IMR-90 (cell line): ENCODE measurements around the gene SLC6A7. TPM values are rescaled to one million over a fixed set of nuclear protein-coding genes. Genes with fewer than 3 reads are reported as not detected.

Experiments used
- ATAC-seq: fragments of 200-7000 bp; cut with Tn5 transposase; 2 replicates; pipeline ENCODE4 v1.9.1; 2020; ENCODE audit warnings: low read depth, mild to moderate bottlenecking, moderate library complexity
- BruUV-seq: library from RNA; stranded (reverse); fragments of 400-500 nt; replicated peaks from 2 replicates; lab custom pipeline; 2021; lab: Mats Ljungman, UMichigan
- CTCF ChIA-PET: fragments of 300-600 bp; formaldehyde crosslinking; extraction: SDS; loops from one replicate; lab custom pipeline; 2021; ENCODE audit warnings: antibody characterized with exemption; lab: Yijun Ruan, JAX
- POLR2A ChIA-PET: fragments of 300-600 bp; sonication (Branson Sonifier 250); formaldehyde crosslinking; loops from one replicate; lab custom pipeline; 2022; ENCODE audit warnings: antibody characterized with exemption; ENCODE audit not compliant: unreplicated experiment; lab: Charles Lee
- DNase-seq: peaks from one replicate; pipeline ENCODE4 v3.0.0; 2013
- H2AFZ ChIP-seq: replicated peaks from 2 replicates; pipeline ENCODE3; 2013; ENCODE audit warnings: low read length, mild to moderate bottlenecking; ENCODE audit not compliant: poor library complexity
- H2AK5ac ChIP-seq: 2 replicates; pipeline ENCODE4 v1.6.1; 2013; ENCODE audit warnings: low read depth, low read length, inconsistent platforms
- H2AK9ac ChIP-seq: replicated peaks from 2 replicates; pipeline ENCODE3; 2013; ENCODE audit warnings: mild to moderate bottlenecking, low read depth, low read length, moderate library complexity; ENCODE audit not compliant: poor library complexity
- H2BK120ac ChIP-seq: 2 replicates; pipeline ENCODE4 v1.6.1; 2013; ENCODE audit warnings: low read depth, low read length, inconsistent platforms
- H2BK15ac ChIP-seq: 3 replicates; pipeline ENCODE4 v1.6.1; 2013; ENCODE audit warnings: low read depth, low read length, inconsistent platforms
- H2BK20ac ChIP-seq: 2 replicates; pipeline ENCODE4 v1.6.1; 2013; ENCODE audit warnings: low read depth, mild to moderate bottlenecking, inconsistent platforms, low read length, moderate library complexity
- H2BK5ac ChIP-seq: 2 replicates; pipeline ENCODE4 v1.6.1; 2013; ENCODE audit warnings: mild to moderate bottlenecking, low read depth, low read length, inconsistent platforms; ENCODE audit not compliant: poor library complexity, severe bottlenecking
- H3K14ac ChIP-seq: replicated peaks from 2 replicates; pipeline ENCODE4 v1.6.1; 2013; ENCODE audit warnings: low read depth, low read length, inconsistent platforms
- H3K18ac ChIP-seq: 2 replicates; pipeline ENCODE4 v1.6.1; 2013; ENCODE audit warnings: low read depth, low read length, control low read depth
- H3K23ac ChIP-seq: 2 replicates; pipeline ENCODE4 v1.6.1; 2013; ENCODE audit warnings: low read depth, low read length, inconsistent platforms
- H3K27ac ChIP-seq: 2 replicates; pipeline ENCODE4 v1.5.1; 2013; ENCODE audit warnings: mild to moderate bottlenecking, control low read depth, low read length; ENCODE audit not compliant: insufficient read depth
- H3K27me3 ChIP-seq: 2 replicates; pipeline ENCODE4 v1.6.1; 2013; ENCODE audit warnings: low read length; ENCODE audit not compliant: control insufficient read depth, insufficient read depth
- H3K36me3 ChIP-seq: 2 replicates; pipeline ENCODE4 v1.6.1; 2013; ENCODE audit warnings: low read length, mixed read lengths; ENCODE audit not compliant: control insufficient read depth, insufficient read depth
- H3K4ac ChIP-seq: 2 replicates; pipeline ENCODE4 v1.6.1; 2013; ENCODE audit warnings: low read depth, low read length, inconsistent platforms
- H3K4me1 ChIP-seq: 2 replicates; pipeline ENCODE4 v1.6.1; 2013; ENCODE audit warnings: low read length, mixed read lengths; ENCODE audit not compliant: control insufficient read depth, insufficient read depth
- H3K4me2 ChIP-seq: 2 replicates; pipeline ENCODE4 v1.6.1; 2013; ENCODE audit warnings: low read depth, mild to moderate bottlenecking, control low read depth, low read length, moderate library complexity
- H3K4me3 ChIP-seq: 2 replicates; pipeline ENCODE4 v1.5.1; 2013; ENCODE audit warnings: low read depth, mild to moderate bottlenecking, control low read depth, low read length, moderate library complexity; ENCODE audit not compliant: insufficient read depth
- H3K56ac ChIP-seq: 2 replicates; pipeline ENCODE4 v1.6.1; 2013; ENCODE audit warnings: low read length, inconsistent platforms; ENCODE audit not compliant: insufficient read depth; ENCODE audit errors: extremely low read depth
- H3K79me1 ChIP-seq, 2 experiments: 2 replicates each; pipeline ENCODE4 v1.6.1; 2013; ENCODE audit warnings: low read length in 2 of 2, inconsistent platforms in 1 of 2, low read depth in 1 of 2
- H3K9ac ChIP-seq: 2 replicates; pipeline ENCODE4 v1.6.1; 2013; ENCODE audit warnings: low read depth, low read length, control low read depth
- H3K9me1 ChIP-seq: 2 replicates; pipeline ENCODE4 v1.6.1; 2013; ENCODE audit warnings: low read length, inconsistent platforms; ENCODE audit not compliant: insufficient read depth
- H3K9me3 ChIP-seq: 2 replicates; pipeline ENCODE4 v1.6.1; 2013; ENCODE audit warnings: low read length; ENCODE audit not compliant: control insufficient read depth, insufficient read depth
- H4K20me1 ChIP-seq: 2 replicates; pipeline ENCODE4 v1.6.1; 2013; ENCODE audit warnings: low read length, inconsistent platforms; ENCODE audit not compliant: insufficient read depth
- H4K5ac ChIP-seq: 2 replicates; pipeline ENCODE4 v1.6.1; 2013; ENCODE audit warnings: mild to moderate bottlenecking, low read depth, low read length, control low read depth
- H4K8ac ChIP-seq, 2 experiments: 2 replicates each; pipeline ENCODE4 v1.6.1; 2013; ENCODE audit warnings: low read depth in 2 of 2, low read length in 2 of 2, control low read depth in 1 of 2, inconsistent platforms in 1 of 2
- H4K91ac ChIP-seq: 2 replicates; pipeline ENCODE4 v1.6.1; 2013; ENCODE audit warnings: low read depth, low read length, inconsistent platforms; ENCODE audit not compliant: insufficient read depth
- MAZ ChIP-seq: IDR thresholded peaks from 2 replicates; pipeline ENCODE4 v1.6.1; 2012; ENCODE audit warnings: low read depth, mild to moderate bottlenecking, low read length, improper control_type of control experiment, moderate library complexity, borderline replicate concordance
- POLR2A ChIP-seq: IDR thresholded peaks from 2 replicates; pipeline ENCODE4 v1.6.1; 2012; ENCODE audit warnings: mild to moderate bottlenecking, low read depth, low read length
- RCOR1 ChIP-seq: IDR thresholded peaks from 2 replicates; pipeline ENCODE4 v1.6.1; 2012; ENCODE audit warnings: mild to moderate bottlenecking, low read length, improper control_type of control experiment; ENCODE audit not compliant: insufficient replicate concordance
- WGBS, 2 experiments: methylation state at CpG; one replicate each; pipeline versions ENCODE4 v1.1.5 to v1.1.7; 2013; ENCODE audit warnings: missing lambda C conversion rate in 2 of 2; ENCODE audit not compliant: insufficient read length in 1 of 2; ENCODE audit errors: extremely low coverage in 2 of 2; 5-methylcytosine and 5-hydroxymethylcytosine counted together
- dilution Hi-C: fragments of 300-500 bp; cut with HindIII; formaldehyde crosslinking; loops from one replicate; pipeline ENCODE4 v1.14.3; 2018; ENCODE audit warnings: low sequenced_read_pairs; ENCODE audit not compliant: unreplicated experiment
- in situ Hi-C: fragments of 300-500 bp; cut with MboI; formaldehyde crosslinking; loops from 3 replicates; pipeline ENCODE4 v1.14.3; 2019; ENCODE audit warnings: low sequenced_read_pairs, inconsistent platforms, mixed read lengths
- intact Hi-C: fragments of 100-400 bp; cut with micrococcal nuclease; formaldehyde crosslinking; loops from 2 replicates; pipeline ENCODE4 v1.10.0; 2022
- polyA plus RNA-seq, 3 experiments: library from polyadenylated mRNA; depleted of rRNA; stranded (reverse); fragments of >200 nt; gene quantifications; 2 replicates each; pipeline ENCODE4 v1.2.3, GENCODE V29; 2012; ENCODE audit warnings: low replicate concordance in 1 of 3
- total RNA-seq: library from RNA; depleted of rRNA; stranded (reverse); fragments of >200 nt; gene quantifications from 2 replicates; pipeline ENCODE4 v1.2.3, GENCODE V29; 2012
- TF ChIP-seq, protein P1 (sequence below): conservative IDR thresholded peaks from 2 replicates; pipeline ENCODE4 v1.5.1; 2012; ENCODE audit warnings: mild to moderate bottlenecking, low read depth, low read length, improper control_type of control experiment

SLC6A7 gene
- total and polyA plus RNA-seq, 2 of the 4 experiments (the other 2 are of a cell fraction), result under 0.01 TPM; not detected in 1

DNA sequence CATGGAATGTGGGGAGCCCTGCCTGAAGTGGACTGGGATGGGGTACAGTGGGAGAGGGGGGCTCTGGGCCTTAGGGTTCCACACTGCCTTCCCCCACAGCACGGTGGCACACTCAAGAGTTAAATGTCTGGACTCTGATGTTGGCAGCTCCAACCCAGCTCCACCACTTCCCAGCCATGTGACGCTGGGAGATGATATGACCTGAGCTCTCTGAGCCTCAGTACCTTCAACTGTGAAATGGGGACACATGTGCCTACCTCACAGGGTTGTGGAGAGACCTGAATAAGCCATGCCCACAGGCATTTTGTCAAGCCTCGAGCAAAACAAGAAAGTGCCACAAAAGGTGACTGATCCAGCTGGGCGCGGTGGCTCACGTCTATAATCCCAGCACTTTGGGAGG is 30.8 kb upstream of the SLC6A7 start:
- H4K91ac ChIP-seq, result peak overlapping the region; percentile 89
- no peaks in the 10 kb centered on the region for H3K36me3 ChIP-seq
- 0 out of 2 replicates have a peak, but pooled peaks cover 5% of the 10 kb centered on the region for H4K20me1 ChIP-seq
- BruUV-seq, result no TSS peak
- H3K4me3 ChIP-seq, result no peak overlapping the region
- H3K4ac ChIP-seq, result peak overlapping the region; percentile 93
- peaks cover 35% of the 10 kb centered on the region for H3K9me1 ChIP-seq
- H3K56ac ChIP-seq, result no peak overlapping the region
- dilution Hi-C loops (no loop called here), intact Hi-C loops (no loop called here), in situ Hi-C loops (no loop called here)
- peak overlapping the region; percentile 58 for H4K5ac ChIP-seq
- H3K4me2 ChIP-seq, result no peak overlapping the region
- peak overlapping the region; percentile 79 for H2AFZ ChIP-seq
- no peaks in the 10 kb centered on the region for H3K9me3 ChIP-seq
- H2BK15ac ChIP-seq, result peak overlapping the region; percentile 77; the same call in 2 of the 3 replicates
- H3K18ac ChIP-seq, result peak overlapping the region; percentile 25
- peaks cover 31% of the 10 kb centered on the region for H3K4me1 ChIP-seq
- no peak for ATAC-seq
- H2AK5ac ChIP-seq, result peak overlapping the region; percentile 98
- peak overlapping the region; percentile 38 for H2BK5ac ChIP-seq
- CTCF ChIA-PET, result interaction anchor here (0.7 to 1.4 kb wide), 2 partner anchors 29 to 61 kb away, joined by 3 read pairs; no protein-coding TSS in a partner anchor
- POLR2A ChIA-PET, result no interaction called here
- peak overlapping the region; percentile 74 for H2AK9ac ChIP-seq
- no peak for DNase-seq
- H2BK20ac ChIP-seq, result peak overlapping the region; percentile 94
- H3K23ac ChIP-seq, result peak overlapping the region; percentile 59; the same call in 1 of the 2 replicates
- no peaks in the 10 kb centered on the region for H3K27me3 ChIP-seq
- H4K8ac ChIP-seq, result peak overlapping the region; percentile 5 to 88; a peak in 3 of 4 replicates
- TF ChIP-seq MAZ (no peak), RCOR1 (no peak), POLR2A (no peak)
- TF ChIP-seq, protein P1, sequence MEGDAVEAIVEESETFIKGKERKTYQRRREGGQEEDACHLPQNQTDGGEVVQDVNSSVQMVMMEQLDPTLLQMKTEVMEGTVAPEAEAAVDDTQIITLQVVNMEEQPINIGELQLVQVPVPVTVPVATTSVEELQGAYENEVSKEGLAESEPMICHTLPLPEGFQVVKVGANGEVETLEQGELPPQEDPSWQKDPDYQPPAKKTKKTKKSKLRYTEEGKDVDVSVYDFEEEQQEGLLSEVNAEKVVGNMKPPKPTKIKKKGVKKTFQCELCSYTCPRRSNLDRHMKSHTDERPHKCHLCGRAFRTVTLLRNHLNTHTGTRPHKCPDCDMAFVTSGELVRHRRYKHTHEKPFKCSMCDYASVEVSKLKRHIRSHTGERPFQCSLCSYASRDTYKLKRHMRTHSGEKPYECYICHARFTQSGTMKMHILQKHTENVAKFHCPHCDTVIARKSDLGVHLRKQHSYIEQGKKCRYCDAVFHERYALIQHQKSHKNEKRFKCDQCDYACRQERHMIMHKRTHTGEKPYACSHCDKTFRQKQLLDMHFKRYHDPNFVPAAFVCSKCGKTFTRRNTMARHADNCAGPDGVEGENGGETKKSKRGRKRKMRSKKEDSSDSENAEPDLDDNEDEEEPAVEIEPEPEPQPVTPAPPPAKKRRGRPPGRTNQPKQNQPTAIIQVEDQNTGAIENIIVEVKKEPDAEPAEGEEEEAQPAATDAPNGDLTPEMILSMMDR, result no peak
- no peak overlapping the region; the same call in 1 of the 2 replicates for H3K27ac ChIP-seq
- peak overlapping the region; percentile 91 for H2BK120ac ChIP-seq
- no CpG with 5 or more reads among the region's 6 CpGs for WGBS, 2 experiments
- H3K79me1 ChIP-seq, result peaks cover 2 to 41% of the 10 kb centered on the region in 2 experiments; a peak in 2 of 4 replicates
- peak overlapping the region; percentile 87 for H3K14ac ChIP-seq
- H3K9ac ChIP-seq, result no peak overlapping the region
